ENCODE results near the gene FAM110C. TPM values are rescaled to one million over a fixed set of nuclear protein-coding genes. Genes with fewer than 3 reads are reported as not detected.

The FAM110C gene
- total RNA-seq, 4 donors from 2014 or later: 23.7 to 53.9 (median 41.8) TPM

DNA sequence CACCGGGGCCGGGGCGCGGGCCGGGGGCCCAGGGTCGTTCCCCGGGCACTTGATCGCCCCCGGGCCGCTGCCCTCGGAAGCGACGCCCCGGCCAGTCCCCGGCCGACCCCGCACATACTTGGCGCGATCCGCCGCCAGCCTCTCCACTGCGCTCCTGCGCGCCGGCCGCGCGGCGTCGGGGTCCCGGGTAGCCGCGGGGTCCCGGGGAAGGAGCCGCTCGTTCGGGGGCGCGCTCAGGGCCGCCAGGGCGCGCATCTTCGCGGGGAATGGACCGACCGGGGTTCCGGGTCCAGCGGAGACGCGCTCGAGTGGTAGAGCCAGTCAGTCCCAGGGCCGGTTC, 204 bp downstream of the FAM110C start:
- H3K9me3 ChIP-seq: no peaks in the 10 kb centered on the region
- no peak for DNase-seq
- H3K27me3 ChIP-seq: peaks cover 47% of the 10 kb centered on the region
- H3K27ac ChIP-seq: peak overlapping the region; percentile 88 to 93 (median 92)
- in situ Hi-C loops (cut with MboI; ENCODE audit: low pct_ligation_motif_present in 1 of 4, low pct_unique_long_range_greater_than_20kb in 1 of 4, low sequenced_read_pairs in 3 of 4): no loop called here
- H3K4me1 ChIP-seq: peaks cover 7 to 34% (median 26%) of the 10 kb centered on the region in 4 donors
- TF ChIP-seq POLR2A (IDR thresholded peaks at IDR 0.05): peak; percentile 81
- no peak for TF ChIP-seq EP300 (IDR thresholded peaks at IDR 0.05; ENCODE audit: low read depth)
- no peak for TF ChIP-seq POLR2AphosphoS5 (IDR thresholded peaks at IDR 0.05)
- H3K36me3 ChIP-seq: no peaks in the 10 kb centered on the region
- intact Hi-C loops (cut with DNase I; ENCODE audit: low total_unique reads): no loop called here
- peak overlapping the region; percentile 11 to 73 (median 67) for H3K4me3 ChIP-seq
- WGBS, 2 donors (ENCODE audit: low coverage in 1 of 2): 13% methylated on average over 28 of the region's 52 CpGs; no CpG with 5 or more reads in 1 of the 2 donors

DNA sequence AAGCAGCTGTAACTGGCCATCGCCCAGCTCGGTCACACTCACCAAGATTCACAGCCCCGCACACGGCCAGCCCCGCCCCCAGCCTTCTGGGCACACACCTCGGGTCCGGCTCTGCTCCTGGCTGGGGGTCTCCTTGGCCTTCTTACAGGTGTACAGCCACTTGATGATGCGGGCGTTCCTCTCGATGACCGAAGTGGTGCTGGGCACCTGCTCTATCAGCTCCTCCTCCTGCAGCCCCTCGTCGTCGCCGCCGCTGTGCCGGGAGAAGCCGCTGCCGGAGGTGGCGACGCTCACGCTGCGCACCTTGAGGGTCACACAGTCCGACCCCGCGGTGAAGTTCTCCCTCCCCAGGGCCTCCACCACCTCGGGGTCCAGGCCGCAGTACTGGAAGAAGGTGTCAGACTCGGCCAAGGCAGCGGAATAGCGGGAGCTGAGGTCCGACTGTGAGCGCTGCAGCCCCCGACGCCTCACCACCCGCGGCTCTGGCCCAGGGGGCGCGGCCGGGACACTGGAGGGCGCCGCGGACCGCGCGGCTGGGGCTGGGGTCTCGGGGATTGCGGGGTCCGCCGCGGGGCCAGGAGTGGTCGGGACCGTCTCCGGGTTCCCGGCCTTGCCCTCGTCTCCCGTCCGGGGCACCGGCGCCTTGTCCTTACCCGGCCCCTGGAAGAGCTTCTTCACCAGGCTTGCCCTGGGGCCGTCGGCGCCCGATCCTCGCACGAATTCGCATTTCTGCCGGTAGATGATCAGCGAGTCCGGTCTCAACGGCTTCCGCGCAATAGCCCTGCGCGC, 769 bp downstream of the FAM110C start:
- H3K4me1 ChIP-seq: peaks cover 7 to 34% (median 26%) of the 10 kb centered on the region in 4 donors
- TF ChIP-seq POLR2A (IDR thresholded peaks at IDR 0.05) (no peak), EP300 (IDR thresholded peaks at IDR 0.05; ENCODE audit: low read depth) (no peak), POLR2AphosphoS5 (IDR thresholded peaks at IDR 0.05) (no peak)
- TF ChIP-seq, protein P1, sequence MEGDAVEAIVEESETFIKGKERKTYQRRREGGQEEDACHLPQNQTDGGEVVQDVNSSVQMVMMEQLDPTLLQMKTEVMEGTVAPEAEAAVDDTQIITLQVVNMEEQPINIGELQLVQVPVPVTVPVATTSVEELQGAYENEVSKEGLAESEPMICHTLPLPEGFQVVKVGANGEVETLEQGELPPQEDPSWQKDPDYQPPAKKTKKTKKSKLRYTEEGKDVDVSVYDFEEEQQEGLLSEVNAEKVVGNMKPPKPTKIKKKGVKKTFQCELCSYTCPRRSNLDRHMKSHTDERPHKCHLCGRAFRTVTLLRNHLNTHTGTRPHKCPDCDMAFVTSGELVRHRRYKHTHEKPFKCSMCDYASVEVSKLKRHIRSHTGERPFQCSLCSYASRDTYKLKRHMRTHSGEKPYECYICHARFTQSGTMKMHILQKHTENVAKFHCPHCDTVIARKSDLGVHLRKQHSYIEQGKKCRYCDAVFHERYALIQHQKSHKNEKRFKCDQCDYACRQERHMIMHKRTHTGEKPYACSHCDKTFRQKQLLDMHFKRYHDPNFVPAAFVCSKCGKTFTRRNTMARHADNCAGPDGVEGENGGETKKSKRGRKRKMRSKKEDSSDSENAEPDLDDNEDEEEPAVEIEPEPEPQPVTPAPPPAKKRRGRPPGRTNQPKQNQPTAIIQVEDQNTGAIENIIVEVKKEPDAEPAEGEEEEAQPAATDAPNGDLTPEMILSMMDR (IDR thresholded peaks at IDR 0.05): no peak
- intact Hi-C loops (cut with DNase I; ENCODE audit: low total_unique reads): no loop called here
- WGBS, 2 donors (ENCODE audit: low coverage in 1 of 2): 6% methylated on average over 75 of the region's 76 CpGs; no CpG with 5 or more reads in 1 of the 2 donors
- in situ Hi-C loops (cut with MboI; ENCODE audit: low pct_ligation_motif_present in 1 of 4, low pct_unique_long_range_greater_than_20kb in 1 of 4, low sequenced_read_pairs in 3 of 4): no loop called here
- H3K27me3 ChIP-seq: peaks cover 48% of the 10 kb centered on the region
- no peaks in the 10 kb centered on the region for H3K36me3 ChIP-seq
- H3K9me3 ChIP-seq: no peaks in the 10 kb centered on the region
- peak overlapping the region; percentile 11 to 73 (median 67) for H3K4me3 ChIP-seq
- peak; percentile 42 for DNase-seq
- peak overlapping the region; percentile 88 to 93 (median 92) for H3K27ac ChIP-seq

DNA sequence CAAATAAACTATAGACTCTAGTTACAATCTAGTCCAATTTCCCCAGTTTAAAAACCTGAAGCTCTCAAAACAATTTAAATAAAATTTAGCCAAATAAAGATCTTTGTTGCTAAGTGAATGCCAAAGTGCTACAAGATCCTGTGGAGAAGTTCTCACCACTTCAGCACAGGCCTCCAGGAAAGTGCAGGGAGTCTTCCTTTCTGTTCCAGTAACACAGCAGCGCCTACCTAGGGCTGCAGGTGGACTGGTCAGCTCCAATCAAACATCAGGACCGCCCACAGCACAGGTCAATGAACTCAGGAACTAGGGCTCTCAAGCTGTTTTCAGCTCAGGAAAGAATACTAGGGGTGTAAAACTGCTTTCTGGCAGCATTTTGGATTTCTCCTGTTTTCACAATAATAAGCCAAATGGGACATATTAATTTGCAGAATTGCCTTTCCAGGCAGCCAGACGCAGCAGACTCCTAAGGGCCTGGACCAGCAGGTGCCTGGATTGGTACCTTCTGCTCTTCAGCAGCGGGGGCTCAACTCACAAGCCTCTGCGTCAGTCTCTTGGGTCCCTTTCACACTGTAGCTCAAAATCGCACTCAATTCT, 1.5 kb downstream of the FAM110C start:
- Histone ChIP-seq H3K27me3 (peaks cover 55% of the 10 kb centered on the region), H3K4me1 (peaks cover 7 to 34% (median 26%) of the 10 kb centered on the region in 4 donors), H3K36me3 (no peaks in the 10 kb centered on the region), H3K27ac (peak overlapping the region; percentile 88 to 93 (median 92)), H3K4me3 (peak overlapping the region; percentile 11 to 73 (median 67)), H3K9me3 (no peaks in the 10 kb centered on the region)
- peak; percentile 75 for DNase-seq
- intact Hi-C loops (cut with DNase I; ENCODE audit: low total_unique reads) (no loop called here), in situ Hi-C loops (cut with MboI; ENCODE audit: low pct_ligation_motif_present in 1 of 4, low pct_unique_long_range_greater_than_20kb in 1 of 4, low sequenced_read_pairs in 3 of 4) (no loop called here)
- 32% methylated on average over 6 of the region's 6 CpGs; no CpG with 5 or more reads in 1 of the 2 donors for WGBS, 2 donors (ENCODE audit: low coverage in 1 of 2)
- TF ChIP-seq, protein P1 (IDR thresholded peaks at IDR 0.05): no peak
- no peak for TF ChIP-seq EP300 (IDR thresholded peaks at IDR 0.05; ENCODE audit: low read depth)
- TF ChIP-seq POLR2A (IDR thresholded peaks at IDR 0.05): peak; percentile 72
- TF ChIP-seq POLR2AphosphoS5 (IDR thresholded peaks at IDR 0.05): peak; percentile 44 to 78 (median 55)

DNA sequence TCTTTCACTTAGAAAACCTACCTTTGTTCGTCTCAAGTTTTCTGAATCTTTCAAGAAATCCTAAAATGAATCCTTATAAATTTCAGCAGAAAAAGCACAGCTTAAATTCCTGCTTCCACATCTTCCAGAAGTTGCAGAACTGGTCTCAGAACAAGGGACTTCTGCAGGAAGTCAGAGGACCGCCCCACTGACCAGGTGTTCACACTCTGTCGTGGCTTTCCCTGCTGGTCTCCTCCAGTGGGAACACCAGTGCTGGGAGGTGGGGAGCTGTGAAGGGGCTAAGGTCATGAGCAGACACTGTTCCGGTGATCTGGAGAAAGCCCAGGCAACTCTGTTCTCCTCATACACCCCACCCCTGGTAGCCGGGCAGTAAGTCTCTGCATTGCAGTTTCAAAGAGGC, 3.5 kb downstream of the FAM110C start:
- in situ Hi-C loops (cut with MboI; ENCODE audit: low pct_ligation_motif_present in 1 of 4, low pct_unique_long_range_greater_than_20kb in 1 of 4, low sequenced_read_pairs in 3 of 4): no loop called here
- Histone ChIP-seq H3K36me3 (no peaks in the 10 kb centered on the region), H3K4me3 (peak overlapping the region in 3 of 4 donors; percentile 1 to 73 (median 61)), H3K27ac (peak overlapping the region; percentile 88 to 93 (median 92)), H3K27me3 (peaks cover 51% of the 10 kb centered on the region), H3K4me1 (peaks cover 7 to 37% (median 25%) of the 10 kb centered on the region in 4 donors), H3K9me3 (no peaks in the 10 kb centered on the region)
- TF ChIP-seq, protein P1 (IDR thresholded peaks at IDR 0.05): no peak
- peak in 1 of 3 donors; percentile 37 for TF ChIP-seq POLR2AphosphoS5 (IDR thresholded peaks at IDR 0.05)
- peak; percentile 49 for DNase-seq
- WGBS, 2 donors (ENCODE audit: low coverage in 1 of 2): 43 to 58% methylated on average over 1 to 5 of the region's 5 CpGs
- intact Hi-C loops (cut with DNase I; ENCODE audit: low total_unique reads): no loop called here

Data from transverse colon (tissue), 4 donors.